OCI-LY1 (cell line): Measurements from ENCODE around the gene NR5A1.

Source experiments
- H2AFZ ChIP-seq: fragments of 200-600 bp; sonication (generic), shearing (Covaris generic); 2 replicates; pipeline ENCODE4 v1.6.0; 2014; ENCODE audit warnings: antibody characterized with exemption, mild to moderate bottlenecking, low read length
- H3F3A ChIP-seq: fragments of 200-600 bp; sonication (generic), shearing (Covaris generic); 2 replicates; pipeline ENCODE4 v1.6.0; 2014; ENCODE audit warnings: mild to moderate bottlenecking, antibody characterized with exemption, low read length, moderate library complexity; ENCODE audit not compliant: insufficient read depth
- H3K27ac ChIP-seq: fragments of 200-600 bp; sonication (generic); 2 replicates; pipeline ENCODE4 v1.5.1; 2014; ENCODE audit warnings: low read length, mixed run types, mild to moderate bottlenecking, low read depth; ENCODE audit not compliant: poor library complexity, severe bottlenecking
- H3K27me3 ChIP-seq: fragments of 200-600 bp; sonication (generic); 2 replicates; pipeline ENCODE4 v1.6.0; 2014; ENCODE audit warnings: antibody characterized with exemption, mild to moderate bottlenecking, low read length, moderate library complexity; ENCODE audit not compliant: insufficient read depth
- H3K36me3 ChIP-seq: fragments of 200-600 bp; sonication (generic); 2 replicates; pipeline ENCODE4 v1.6.1; 2014; ENCODE audit warnings: mild to moderate bottlenecking, antibody characterized with exemption, low read length, moderate library complexity, mixed read lengths; ENCODE audit not compliant: insufficient read depth
- H3K4me1 ChIP-seq: fragments of 200-600 bp; sonication (generic); 2 replicates; pipeline ENCODE4 v1.5.1; 2014; ENCODE audit warnings: mild to moderate bottlenecking, low read length, moderate library complexity; ENCODE audit not compliant: insufficient read depth, severe bottlenecking
- H3K4me2 ChIP-seq: fragments of 200-600 bp; sonication (generic), shearing (Covaris generic); 2 replicates; pipeline ENCODE4 v1.6.1; 2014; ENCODE audit warnings: low read length
- H3K4me3 ChIP-seq: fragments of 200-600 bp; sonication (generic); 2 replicates; pipeline ENCODE4 v1.5.1; 2014; ENCODE audit warnings: low read length, low read depth, mild to moderate bottlenecking, mixed read lengths; ENCODE audit not compliant: poor library complexity, severe bottlenecking
- H3K79me2 ChIP-seq: fragments of 200-600 bp; shearing (Covaris generic); 2 replicates; pipeline ENCODE4 v1.6.1; 2016; ENCODE audit warnings: mixed run types, low read length, mixed read lengths; ENCODE audit not compliant: insufficient read depth
- H3K9ac ChIP-seq: fragments of 200-600 bp; sonication (generic), shearing (Covaris generic); 2 replicates; pipeline ENCODE4 v1.6.1; 2014; ENCODE audit warnings: mild to moderate bottlenecking, low read length, mixed read lengths
- H3K9me2 ChIP-seq: fragments of 200-600 bp; sonication (generic), shearing (Covaris generic); 2 replicates; pipeline ENCODE4 v1.6.1; 2014; ENCODE audit warnings: low read depth, mild to moderate bottlenecking, low read length, mixed read lengths
- H3K9me3 ChIP-seq: fragments of 200-600 bp; shearing (Covaris generic); 2 replicates; pipeline ENCODE4 v1.6.1; 2014; ENCODE audit warnings: low read length, mixed read lengths
- H4K20me1 ChIP-seq: fragments of 200-600 bp; sonication (generic), shearing (Covaris generic); 2 replicates; pipeline ENCODE4 v1.6.0; 2016; ENCODE audit warnings: mild to moderate bottlenecking, low read length; ENCODE audit not compliant: insufficient read depth
- CTCF ChIP-seq: fragments of 200-600 bp; sonication (generic), shearing (Covaris generic); IDR thresholded peaks from 2 replicates; pipeline ENCODE4 v1.5.1; 2017; ENCODE audit warnings: mild to moderate bottlenecking, antibody characterized with exemption, low read length, moderate library complexity, mixed read lengths
- EZH2 ChIP-seq: fragments of 200-600 bp; sonication (generic), shearing (Covaris generic); IDR thresholded peaks from 2 replicates; pipeline ENCODE4 v1.8.0; 2017; ENCODE audit warnings: borderline replicate concordance, mixed run types, mild to moderate bottlenecking, antibody characterized with exemption, low read length, moderate library complexity, mixed read lengths

NR5A1 gene

DNA sequence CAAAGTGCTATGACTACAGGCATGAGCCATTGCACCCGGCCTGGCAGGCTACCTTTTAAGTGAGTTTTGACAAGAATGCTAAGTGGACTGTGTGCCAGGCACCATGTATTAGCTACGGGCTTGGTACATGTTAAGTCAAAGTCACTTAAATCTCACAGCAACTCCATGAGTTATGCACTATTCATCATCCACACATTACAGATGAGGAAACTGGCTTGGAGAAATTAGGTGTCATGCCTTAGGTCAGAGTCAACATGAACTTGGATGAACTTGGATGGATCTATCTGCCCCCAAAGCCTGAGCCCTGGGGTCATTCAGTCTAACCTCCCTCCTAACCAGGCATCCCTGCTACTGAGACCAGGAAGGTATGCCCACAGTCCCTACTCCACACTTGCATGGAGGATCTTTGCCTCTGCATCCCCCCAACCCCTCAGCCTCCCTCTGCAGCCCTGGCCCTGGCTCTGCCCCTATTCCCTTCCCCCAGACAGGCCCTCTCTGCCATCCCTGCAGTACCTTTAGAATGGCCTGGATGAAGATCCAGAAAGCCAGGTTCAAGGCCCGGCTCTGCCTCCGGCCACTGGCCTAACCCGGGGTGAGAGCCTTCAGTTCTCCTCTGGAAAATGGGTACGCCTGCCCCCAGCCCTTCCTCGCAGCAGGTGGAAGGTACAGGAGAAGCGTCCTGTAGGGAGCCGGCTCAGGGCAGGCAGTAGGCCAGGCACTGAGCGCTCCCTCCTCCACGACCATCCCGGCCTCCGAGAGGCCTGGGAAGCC, 57.6 kb downstream of the NR5A1 start:
- TF ChIP-seq CTCF (no peak), EZH2 (no peak)
- H3K27me3 ChIP-seq, result no peaks in the 10 kb centered on the region
- H3K4me3 ChIP-seq, result no peak overlapping the region
- H3K4me2 ChIP-seq, result no peak overlapping the region
- no peak overlapping the region for H2AFZ ChIP-seq
- H4K20me1 ChIP-seq, result no peaks in the 10 kb centered on the region
- H3F3A ChIP-seq, result no peaks in the 10 kb centered on the region
- H3K9me3 ChIP-seq, result no peaks in the 10 kb centered on the region
- H3K79me2 ChIP-seq, result no peaks in the 10 kb centered on the region
- H3K4me1 ChIP-seq, result no peaks in the 10 kb centered on the region
- H3K9me2 ChIP-seq, result no peaks in the 10 kb centered on the region
- H3K36me3 ChIP-seq, result no peaks in the 10 kb centered on the region
- H3K27ac ChIP-seq, result no peak overlapping the region
- no peak overlapping the region for H3K9ac ChIP-seq

GRCh38 chr9:124448019-124448418, 59.2 kb downstream of the NR5A1 start:
- Histone ChIP-seq H3K4me3 (no peak overlapping the region), H2AFZ (no peak overlapping the region), H4K20me1 (no peaks in the 10 kb centered on the region), H3K9ac (no peak overlapping the region), H3K27ac (no peak overlapping the region), H3K27me3 (no peaks in the 10 kb centered on the region), H3F3A (no peaks in the 10 kb centered on the region), H3K4me1 (no peaks in the 10 kb centered on the region), H3K9me3 (no peaks in the 10 kb centered on the region), H3K36me3 (no peaks in the 10 kb centered on the region), H3K9me2 (no peaks in the 10 kb centered on the region), H3K79me2 (no peaks in the 10 kb centered on the region), H3K4me2 (no peak overlapping the region)
- TF ChIP-seq EZH2 (no peak), CTCF (no peak)

DNA sequence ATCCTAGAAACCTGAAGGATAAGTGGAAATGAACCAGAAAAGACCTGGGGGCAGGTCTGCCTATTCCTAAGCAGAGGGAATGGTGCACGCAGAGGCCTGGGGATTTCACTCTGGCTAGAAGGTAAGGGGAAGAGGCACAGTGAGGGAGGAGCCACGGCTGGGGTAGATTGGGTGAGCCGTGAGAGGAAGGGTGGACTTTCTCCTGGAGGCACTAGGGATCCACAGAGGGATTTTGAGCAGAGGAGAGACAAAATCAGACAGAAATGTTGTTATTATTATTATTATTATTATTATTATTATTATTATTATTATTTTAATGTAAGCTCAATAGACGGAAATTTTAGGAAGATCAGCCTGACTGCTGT, 59.9 kb downstream of the NR5A1 start:
- Histone ChIP-seq H3K27me3 (no peaks in the 10 kb centered on the region), H3K36me3 (no peaks in the 10 kb centered on the region), H3K9ac (no peak overlapping the region), H2AFZ (no peak overlapping the region), H3K9me3 (no peaks in the 10 kb centered on the region), H3F3A (no peaks in the 10 kb centered on the region), H3K27ac (no peak overlapping the region), H3K9me2 (no peaks in the 10 kb centered on the region), H3K4me3 (no peak overlapping the region), H3K4me2 (no peak overlapping the region), H3K79me2 (no peaks in the 10 kb centered on the region), H4K20me1 (no peaks in the 10 kb centered on the region), H3K4me1 (no peaks in the 10 kb centered on the region)
- TF ChIP-seq EZH2, result no peak

DNA sequence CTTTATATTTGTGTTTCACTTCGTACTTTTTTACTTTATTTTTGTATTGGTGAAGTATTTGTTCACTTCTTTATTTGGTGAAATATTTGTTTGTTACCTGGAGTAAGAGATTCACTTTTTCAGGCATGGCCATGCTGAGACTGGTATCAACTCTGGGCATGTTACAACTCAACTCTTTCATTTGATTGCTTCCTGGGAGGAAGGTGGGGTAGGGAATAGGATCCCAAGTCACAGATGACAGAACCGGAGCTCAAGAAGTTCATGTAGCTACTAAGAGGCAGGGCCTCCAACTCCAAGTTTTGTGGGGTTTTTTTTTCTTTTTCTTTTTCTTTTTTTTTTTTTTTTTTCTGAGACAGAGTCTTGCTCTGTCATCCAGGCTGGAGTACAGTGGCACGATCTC, 63.0 kb downstream of the NR5A1 start:
- H3K4me2 ChIP-seq, result no peak overlapping the region
- H3K9me2 ChIP-seq, result no peaks in the 10 kb centered on the region
- no peak overlapping the region for H3K9ac ChIP-seq
- no peaks in the 10 kb centered on the region for H3K9me3 ChIP-seq
- H3K27ac ChIP-seq, result no peak overlapping the region
- TF ChIP-seq CTCF (no peak), EZH2 (no peak)
- no peaks in the 10 kb centered on the region for H3K79me2 ChIP-seq
- H3K27me3 ChIP-seq, result no peaks in the 10 kb centered on the region
- H3K4me1 ChIP-seq, result no peaks in the 10 kb centered on the region
- no peaks in the 10 kb centered on the region for H4K20me1 ChIP-seq
- no peak overlapping the region for H3K4me3 ChIP-seq
- no peaks in the 10 kb centered on the region for H3K36me3 ChIP-seq
- H2AFZ ChIP-seq, result no peak overlapping the region
- no peaks in the 10 kb centered on the region for H3F3A ChIP-seq
